Keratinocyte (primary cell): ENCODE data around the gene PRG2. TPM values are rescaled to one million over a fixed set of nuclear protein-coding genes. Genes with fewer than 3 reads are reported as not detected.

Experiments used
- DNase-seq: peaks from one replicate; pipeline ENCODE4 v3.0.0-alpha.2; 2011; ENCODE audit warnings: low read depth, missing footprints, low spot score
- FAIRE-seq: peaks from 2 replicates; lab custom pipeline; 2011; peaks lifted over from hg19 to GRCh38; lab: Jason Lieb, UNC
- H2AFZ ChIP-seq: 2 replicates; pipeline ENCODE4 v1.6.0; 2012; ENCODE audit warnings: low read length, control low read depth, inconsistent platforms; ENCODE audit not compliant: control insufficient read depth
- H3K27ac ChIP-seq: 2 replicates; pipeline ENCODE4 v1.5.1; 2011; ENCODE audit warnings: low read length; ENCODE audit not compliant: control insufficient read depth, insufficient read depth
- H3K27me3 ChIP-seq: 3 replicates; pipeline ENCODE4 v1.6.0; 2011; ENCODE audit warnings: low read length; ENCODE audit not compliant: control insufficient read depth, insufficient read depth; ENCODE audit errors: extremely low read depth
- H3K36me3 ChIP-seq, 2 experiments: 2 replicates in 1 of 2; 3 replicates in 1 of 2; pipeline ENCODE4 v1.5.1; 2011; ENCODE audit warnings: low read length in 2 of 2, mild to moderate bottlenecking in 1 of 2; ENCODE audit not compliant: control insufficient read depth in 2 of 2, insufficient read depth in 2 of 2; ENCODE audit errors: extremely low read depth in 1 of 2
- H3K4me1 ChIP-seq: 3 replicates; pipeline ENCODE4 v1.5.1; 2011; ENCODE audit warnings: low read length; ENCODE audit not compliant: control insufficient read depth, insufficient read depth; ENCODE audit errors: extremely low read depth
- H3K4me2 ChIP-seq: 3 replicates; pipeline ENCODE4 v1.6.0; 2011; ENCODE audit warnings: low read depth, low read length; ENCODE audit not compliant: control insufficient read depth, insufficient read depth; ENCODE audit errors: extremely low read depth
- H3K4me3 ChIP-seq, 3 experiments: fragments of 200-600 bp in 1 of 3; sonication (generic) in 1 of 3; 2 replicates in 2 of 3; 3 replicates in 1 of 3; pipeline ENCODE4 v1.5.1; 2011 to 2016; ENCODE audit warnings: low read length in 3 of 3, mild to moderate bottlenecking in 3 of 3, control low read depth in 2 of 3, inconsistent platforms in 1 of 3, low read depth in 1 of 3, mixed read lengths in 1 of 3, mixed run types in 1 of 3, moderate library complexity in 1 of 3; ENCODE audit not compliant: control insufficient read depth in 2 of 3, insufficient read depth in 2 of 3; ENCODE audit errors: extremely low read depth in 1 of 3
- H3K79me2 ChIP-seq: 2 replicates; pipeline ENCODE4 v1.6.0; 2012; ENCODE audit warnings: low read length; ENCODE audit not compliant: control insufficient read depth, insufficient read depth
- H3K9ac ChIP-seq: 3 replicates; pipeline ENCODE4 v1.6.0; 2011; ENCODE audit warnings: low read length; ENCODE audit not compliant: control insufficient read depth, insufficient read depth; ENCODE audit errors: extremely low read depth
- H3K9me1 ChIP-seq: 3 replicates; pipeline ENCODE4 v1.6.0; 2011; ENCODE audit warnings: low read length; ENCODE audit not compliant: control insufficient read depth, insufficient read depth; ENCODE audit errors: extremely low read depth
- H3K9me3 ChIP-seq: 2 replicates; pipeline ENCODE4 v1.5.1; 2012; ENCODE audit warnings: low read depth, low read length; ENCODE audit not compliant: control insufficient read depth
- H4K20me1 ChIP-seq: 3 replicates; pipeline ENCODE4 v1.6.0; 2011; ENCODE audit warnings: low read length; ENCODE audit not compliant: control insufficient read depth, insufficient read depth; ENCODE audit errors: extremely low read depth
- EZH2 ChIP-seq: IDR thresholded peaks from one replicate; pipeline ENCODE4 v1.6.1; 2012; ENCODE audit warnings: inconsistent platforms, mild to moderate bottlenecking, low read length, moderate library complexity
- dilution Hi-C: fragments of 300-500 bp; cut with MboI; formaldehyde crosslinking; loops from one replicate; pipeline ENCODE4 v1.7.0; 2020; ENCODE audit warnings: low sequenced_read_pairs; ENCODE audit not compliant: extremely low pct_ligation_motif_present
- polyA minus RNA-seq, 3 experiments: library from RNA; depleted of rRNA, polyadenylated mRNA; stranded (reverse); fragments of >200 nt; gene quantifications; 1 replicate in 1 of 3; 2 replicates in 1 of 3; 3 replicates in 1 of 3; pipeline ENCODE4 v1.2.3, GENCODE V29; 2011
- polyA plus RNA-seq, 5 experiments: library from polyadenylated mRNA; depleted of rRNA in 3 of 5; stranded (reverse) in 3 of 5; stranded (forward) in 1 of 5; unstranded in 1 of 5; fragments of >200 nt; gene quantifications; 1 replicate in 1 of 5; 2 replicates in 3 of 5; 3 replicates in 1 of 5; pipeline versions ENCODE4 v1.2.1 to v1.2.3, GENCODE V29; 2011 to 2012; ENCODE audit warnings: missing spikeins in 2 of 5, low read depth in 1 of 5, low replicate concordance in 1 of 5
- TF ChIP-seq, protein P1 (sequence below), 3 experiments: IDR thresholded peaks in 1 of 3; conservative IDR thresholded peaks in 1 of 3; optimal IDR thresholded peaks in 1 of 3; 2 replicates in 2 of 3; 3 replicates in 1 of 3; pipeline versions ENCODE3 to v1.5.1; 2011; ENCODE audit warnings: low read length in 3 of 3, mild to moderate bottlenecking in 3 of 3, moderate library complexity in 2 of 3, control low read depth in 1 of 3, inconsistent platforms in 1 of 3; ENCODE audit not compliant: insufficient read depth in 2 of 3; ENCODE audit errors: extremely low read depth in 1 of 3

Gene PRG2, protein sequence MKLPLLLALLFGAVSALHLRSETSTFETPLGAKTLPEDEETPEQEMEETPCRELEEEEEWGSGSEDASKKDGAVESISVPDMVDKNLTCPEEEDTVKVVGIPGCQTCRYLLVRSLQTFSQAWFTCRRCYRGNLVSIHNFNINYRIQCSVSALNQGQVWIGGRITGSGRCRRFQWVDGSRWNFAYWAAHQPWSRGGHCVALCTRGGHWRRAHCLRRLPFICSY
- 0.09 TPM in 1 of 3 replicates, not detected in the others for polyA plus RNA-seq
- polyA plus RNA-seq (2011; ENCODE audit: low read depth) = not detected
- not detected in 2 replicates for polyA plus RNA-seq (2011; cell fraction: cytosol; rRNA removed)
- polyA plus RNA-seq (2011; cell fraction: nucleus; rRNA removed) = 0.24 and 0.41 TPM in 2 replicates
- polyA plus RNA-seq (2012; ENCODE audit: low replicate concordance) = not detected in 2 replicates
- not detected in 3 replicates for polyA minus RNA-seq
- polyA minus RNA-seq (2011; cell fraction: cytosol; rRNA and poly(A)+ RNA removed) = not detected
- not detected in 2 replicates for polyA minus RNA-seq (2011; cell fraction: nucleus; rRNA and poly(A)+ RNA removed)

DNA sequence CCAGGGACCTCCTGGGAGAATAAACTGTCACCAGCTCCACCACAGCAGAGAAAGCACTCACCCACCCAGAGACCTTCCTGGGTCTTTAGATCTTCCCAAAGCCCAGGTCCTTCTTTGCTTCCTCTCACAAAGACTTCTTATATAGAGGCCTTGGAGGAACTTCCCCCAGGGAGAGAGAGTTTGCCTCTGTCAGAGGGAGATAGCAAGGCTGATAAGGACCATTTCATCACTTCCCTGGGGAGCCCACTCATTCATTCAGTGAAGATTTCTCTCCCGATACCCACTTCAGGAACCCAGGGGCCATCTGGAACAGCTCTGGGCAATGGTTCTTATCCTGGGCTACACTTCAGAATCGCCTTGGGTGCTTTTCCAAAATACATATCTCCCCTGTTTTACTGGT, at the start of gene PRG2:
Gene PRG2 (minus strand): TSS at position 116 of the 400 bp plus-strand sequence. CDS start 706 bp downstream, outside the sequence.
- no peak within 1 kb of the TSS for H2AFZ ChIP-seq

DNA sequence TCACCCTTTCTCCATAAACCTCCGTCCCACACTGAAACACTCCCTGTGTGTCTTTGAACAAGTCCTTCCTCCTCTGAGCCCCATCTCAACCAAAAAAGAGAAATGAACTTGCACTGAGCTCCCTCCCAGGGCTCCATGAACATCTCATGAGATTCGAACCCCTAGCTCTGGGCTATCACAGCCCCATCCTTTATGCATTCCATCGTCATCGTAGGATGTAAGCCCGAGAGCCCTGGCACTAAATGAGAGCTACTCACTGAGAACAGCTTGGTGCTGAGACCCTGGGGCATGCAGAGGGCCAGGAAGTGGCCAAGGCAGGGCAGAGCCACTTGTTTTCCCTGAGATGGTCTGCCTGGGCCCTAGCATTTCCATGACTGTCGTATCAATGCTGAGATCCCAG, 49.3 kb upstream of the PRG2 start:
- Histone ChIP-seq H3K9me1 (no peaks in the 10 kb centered on the region), H2AFZ (no peak overlapping the region), H3K36me3 (no peaks in the 10 kb centered on the region), H3K9ac (no peak overlapping the region), H3K4me1 (peaks cover 8% of the 10 kb centered on the region), H3K79me2 (no peaks in the 10 kb centered on the region), H4K20me1 (no peaks in the 10 kb centered on the region), H3K27ac (no peak overlapping the region), H3K27me3 (no peaks in the 10 kb centered on the region), H3K9me3 (no peaks in the 10 kb centered on the region), H3K4me3 (no peak overlapping the region), H3K4me2 (no peak overlapping the region)
- DNase-seq (no peak), FAIRE-seq (no peak)
- dilution Hi-C loops = no loop called here
- no peak for TF ChIP-seq EZH2
- TF ChIP-seq, protein P1, sequence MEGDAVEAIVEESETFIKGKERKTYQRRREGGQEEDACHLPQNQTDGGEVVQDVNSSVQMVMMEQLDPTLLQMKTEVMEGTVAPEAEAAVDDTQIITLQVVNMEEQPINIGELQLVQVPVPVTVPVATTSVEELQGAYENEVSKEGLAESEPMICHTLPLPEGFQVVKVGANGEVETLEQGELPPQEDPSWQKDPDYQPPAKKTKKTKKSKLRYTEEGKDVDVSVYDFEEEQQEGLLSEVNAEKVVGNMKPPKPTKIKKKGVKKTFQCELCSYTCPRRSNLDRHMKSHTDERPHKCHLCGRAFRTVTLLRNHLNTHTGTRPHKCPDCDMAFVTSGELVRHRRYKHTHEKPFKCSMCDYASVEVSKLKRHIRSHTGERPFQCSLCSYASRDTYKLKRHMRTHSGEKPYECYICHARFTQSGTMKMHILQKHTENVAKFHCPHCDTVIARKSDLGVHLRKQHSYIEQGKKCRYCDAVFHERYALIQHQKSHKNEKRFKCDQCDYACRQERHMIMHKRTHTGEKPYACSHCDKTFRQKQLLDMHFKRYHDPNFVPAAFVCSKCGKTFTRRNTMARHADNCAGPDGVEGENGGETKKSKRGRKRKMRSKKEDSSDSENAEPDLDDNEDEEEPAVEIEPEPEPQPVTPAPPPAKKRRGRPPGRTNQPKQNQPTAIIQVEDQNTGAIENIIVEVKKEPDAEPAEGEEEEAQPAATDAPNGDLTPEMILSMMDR (optimal IDR thresholded peaks at IDR 0.05 in 1 of 3, IDR thresholded peaks at IDR 0.05 in 1 of 3, conservative IDR thresholded peaks at IDR 0.05 in 1 of 3; ENCODE audit: extremely low read depth in 1 of 3, insufficient read depth in 2 of 3, low read length in 3 of 3) = no peak

More for the DNA sequence above, at the start of gene PRG2:
- TF ChIP-seq EZH2 = no peak
- TF ChIP-seq, protein P1 (optimal IDR thresholded peaks at IDR 0.05 in 1 of 3, IDR thresholded peaks at IDR 0.05 in 1 of 3, conservative IDR thresholded peaks at IDR 0.05 in 1 of 3; ENCODE audit: extremely low read depth in 1 of 3, insufficient read depth in 2 of 3, low read length in 3 of 3) = no peak
- Histone ChIP-seq H4K20me1 (no peaks in the 10 kb centered on the region), H3K27me3 (no peaks in the 10 kb centered on the region), H3K4me3 (no peak within 1 kb of the TSS), H3K27ac (no peak within 1 kb of the TSS), H3K9me1 (no peaks in the 10 kb centered on the region), H3K79me2 (no peaks in the 10 kb centered on the region), H3K9ac (no peak within 1 kb of the TSS), H3K4me1 (peaks cover 8% of the 10 kb centered on the region), H3K9me3 (no peaks in the 10 kb centered on the region), H3K36me3 (no peaks in the 10 kb centered on the region), H3K4me2 (no peak within 1 kb of the TSS)
- DNase-seq = no peak
- no peak for FAIRE-seq
- dilution Hi-C loops = no loop called here
